GM12878 (cell line): ENCODE results near the gene SBNO2. TPM values are rescaled to one million over a fixed set of nuclear protein-coding genes. Genes with fewer than 3 reads are reported as not detected.

Source experiments
- ATAC-seq: fragments of 200-7000 bp; cut with Tn5 transposase; 3 replicates; pipeline ENCODE4 v1.9.1; 2020; ENCODE audit warnings: mild to moderate bottlenecking, moderate library complexity
- BruUV-seq: library from RNA; stranded (reverse); fragments of 400-500 nt; replicated peaks from 2 replicates; lab custom pipeline; 2021; lab: Mats Ljungman, UMichigan
- CTCF ChIA-PET: fragments of 300-600 bp; sonication (Branson Sonifier 250); formaldehyde crosslinking; extraction: SDS; loops from one replicate; lab custom pipeline; 2021; ENCODE audit warnings: inconsistent platforms; lab: Yijun Ruan, JAX
- POLR2A ChIA-PET: fragments of 350-600 bp; formaldehyde crosslinking; extraction: SDS; loops from one replicate; lab custom pipeline; 2021; ENCODE audit warnings: inconsistent platforms; lab: Charles Lee
- RAD21 ChIA-PET: fragments of 300-600 bp; sonication (Branson Sonifier 250); formaldehyde crosslinking; loops from one replicate; lab custom pipeline; 2023; ENCODE audit warnings: antibody characterized with exemption; ENCODE audit not compliant: unreplicated experiment; lab: Charles Lee
- SMC1A ChIA-PET: fragments of 300-600 bp; sonication (Branson Sonifier 250); formaldehyde crosslinking; loops from one replicate; lab custom pipeline; 2023; ENCODE audit not compliant: unreplicated experiment, uncharacterized antibody; lab: Charles Lee
- DNase-seq: peaks from one replicate; pipeline ENCODE4 v3.0.0-alpha.2; 2011; ENCODE audit warnings: low read depth, low spot score
- FAIRE-seq: peaks from 3 replicates; lab custom pipeline; 2011; peaks lifted over from hg19 to GRCh38; lab: Jason Lieb, UNC
- H2AFZ ChIP-seq: 2 replicates; pipeline ENCODE4 v1.6.0; 2011; ENCODE audit warnings: low read depth, low read length, control low read depth; ENCODE audit not compliant: control insufficient read depth
- H3K27ac ChIP-seq: 2 replicates; pipeline ENCODE4 v1.5.1; 2011; ENCODE audit warnings: control low read depth; ENCODE audit not compliant: control insufficient read depth, insufficient read depth
- H3K27me3 ChIP-seq, 2 experiments: replicated peaks in 1 of 2; 2 replicates each; pipeline versions ENCODE4 v1.6.0 to v1.6.1; 2011; ENCODE audit warnings: low read length in 1 of 2; ENCODE audit not compliant: control insufficient read depth in 2 of 2, insufficient read depth in 2 of 2
- H3K36me3 ChIP-seq, 2 experiments: 2 replicates each; pipeline ENCODE4 v1.5.1; 2011; ENCODE audit warnings: low read length in 1 of 2; ENCODE audit not compliant: control insufficient read depth in 2 of 2, insufficient read depth in 2 of 2
- H3K4me1 ChIP-seq: 2 replicates; pipeline ENCODE4 v1.6.1; 2011; ENCODE audit warnings: mild to moderate bottlenecking, low read length, moderate library complexity, mixed read lengths; ENCODE audit not compliant: control insufficient read depth, insufficient read depth
- H3K4me2 ChIP-seq: 2 replicates; pipeline ENCODE4 v1.6.0; 2011; ENCODE audit warnings: control low read depth; ENCODE audit not compliant: control insufficient read depth, insufficient read depth
- H3K4me3 ChIP-seq: fragments of 200-600 bp; sonication (generic); 2 replicates; pipeline ENCODE4 v1.5.1; 2016
- H3K79me2 ChIP-seq: 2 replicates; pipeline ENCODE4 v1.6.0; 2011; ENCODE audit warnings: low read length; ENCODE audit not compliant: control insufficient read depth, insufficient read depth
- H3K9ac ChIP-seq: 2 replicates; pipeline ENCODE4 v1.8.0; 2011; ENCODE audit warnings: low read length, control low read depth, mixed read lengths; ENCODE audit not compliant: control insufficient read depth, insufficient read depth
- H3K9me3 ChIP-seq: replicated peaks from 3 replicates; pipeline ENCODE4 v1.5.1; 2011; ENCODE audit warnings: mild to moderate bottlenecking, low read length; ENCODE audit not compliant: control insufficient read depth, insufficient read depth
- H4K20me1 ChIP-seq: 2 replicates; pipeline ENCODE4 v1.6.0; 2011; ENCODE audit not compliant: control insufficient read depth, insufficient read depth
- ATF3 ChIP-seq: IDR thresholded peaks from 2 replicates; pipeline ENCODE4 v1.6.1; 2011; ENCODE audit warnings: low read depth, mild to moderate bottlenecking, low read length, moderate library complexity, borderline replicate concordance; ENCODE audit errors: extremely low read depth
- CBX5 ChIP-seq: sonication (generic); IDR thresholded peaks from 2 replicates; pipeline ENCODE4 v1.6.1; 2016; ENCODE audit warnings: low read depth, moderate library complexity, mild to moderate bottlenecking, inconsistent platforms
- CEBPB ChIP-seq, 2 experiments: fragments of 150-350 bp in 1 of 2; IDR thresholded peaks; 2 replicates each; pipeline ENCODE4 v1.6.1; 2012 to 2014; ENCODE audit warnings: low read depth in 2 of 2, low read length in 2 of 2, borderline replicate concordance in 1 of 2, inconsistent platforms in 1 of 2
- DPF2 ChIP-seq: fragments of 450-650 bp; IDR thresholded peaks from 2 replicates; pipeline ENCODE4 v1.6.1; 2017; ENCODE audit warnings: mild to moderate bottlenecking
- GABPA ChIP-seq: IDR thresholded peaks from 2 replicates; pipeline ENCODE4 v1.6.1; 2014; ENCODE audit warnings: antibody characterized with exemption, low read depth, mild to moderate bottlenecking, inconsistent platforms
- GATAD2B ChIP-seq: fragments of 450-650 bp; conservative IDR thresholded peaks from 2 replicates; pipeline ENCODE4 v1.6.1; 2017; ENCODE audit warnings: low read depth, mild to moderate bottlenecking, moderate library complexity
- MAX ChIP-seq: IDR thresholded peaks from 2 replicates; pipeline ENCODE4 v1.6.1; 2012; ENCODE audit warnings: low read depth, low read length, improper control_type of control experiment
- NFYA ChIP-seq: IDR thresholded peaks from 2 replicates; pipeline ENCODE4 v1.6.1; 2011; ENCODE audit warnings: low read depth, mild to moderate bottlenecking, low read length, improper control_type of control experiment, borderline replicate concordance
- NR2F1 ChIP-seq: fragments of 450-650 bp; conservative IDR thresholded peaks from 2 replicates; pipeline ENCODE4 v1.6.1; 2017; ENCODE audit warnings: mild to moderate bottlenecking
- PBX3 ChIP-seq: IDR thresholded peaks from 2 replicates; pipeline ENCODE4 v1.6.1; 2011; ENCODE audit warnings: mild to moderate bottlenecking, low read depth, low read length, moderate library complexity; ENCODE audit not compliant: insufficient replicate concordance
- PML ChIP-seq: IDR thresholded peaks from 2 replicates; pipeline ENCODE4 v1.6.1; 2012; ENCODE audit warnings: low read length, inconsistent platforms
- POLR2A ChIP-seq: IDR thresholded peaks from 2 replicates; pipeline ENCODE4 v1.6.1; 2011; ENCODE audit warnings: low read depth, mild to moderate bottlenecking, low read length
- POU2F2 ChIP-seq: IDR thresholded peaks from 3 replicates; pipeline ENCODE4 v1.6.1; 2011; ENCODE audit warnings: low read depth, mild to moderate bottlenecking, low read length, borderline replicate concordance
- SMAD5 ChIP-seq: IDR thresholded peaks from 2 replicates; pipeline ENCODE4 v1.6.1; 2016; ENCODE audit warnings: antibody characterized with exemption, low read depth
- SPI1 ChIP-seq: IDR thresholded peaks from 2 replicates; pipeline ENCODE4 v1.6.1; 2011; ENCODE audit warnings: low read depth, mild to moderate bottlenecking, low read length, moderate library complexity, borderline replicate concordance; ENCODE audit not compliant: insufficient read depth
- SRF ChIP-seq, 2 experiments: IDR thresholded peaks; 2 replicates each; pipeline ENCODE4 v1.6.1; 2011; ENCODE audit warnings: low read depth in 2 of 2, low read length in 2 of 2, mild to moderate bottlenecking in 1 of 2, moderate library complexity in 1 of 2
- TCF7 ChIP-seq: IDR thresholded peaks from 2 replicates; pipeline ENCODE4 v1.6.1; 2014; ENCODE audit warnings: antibody characterized with exemption, borderline replicate concordance
- ZBTB11 ChIP-seq: fragments of 450-650 bp; formaldehyde crosslinking; IDR thresholded peaks from 2 replicates; pipeline ENCODE4 v1.5.0; 2022; ENCODE audit warnings: mild to moderate bottlenecking, missing genetic modification characterization
- ZNF217 ChIP-seq: fragments of 450-650 bp; IDR thresholded peaks from 2 replicates; pipeline ENCODE4 v1.6.1; 2017; ENCODE audit warnings: antibody characterized with exemption, mild to moderate bottlenecking
- ZNF274 ChIP-seq: IDR thresholded peaks from one replicate; pipeline ENCODE4 v1.8.0; 2011; ENCODE audit not compliant: insufficient read length, insufficient read depth
- WGBS: methylation state at CpG from one replicate; pipeline ENCODE4 v1.1.6; 2016; ENCODE audit warnings: low lambda C conversion rate; ENCODE audit not compliant: insufficient replicate concordance, insufficient coverage; ENCODE audit errors: missing lambda C conversion rate; 5-methylcytosine and 5-hydroxymethylcytosine counted together
- in situ Hi-C: fragments of 300-500 bp; cut with MboI; formaldehyde crosslinking; loops from 9 replicates; pipeline ENCODE4 v1.14.3; 2018; ENCODE audit warnings: mixed read lengths
- intact Hi-C: fragments of 100-400 bp; cut with micrococcal nuclease; formaldehyde crosslinking; loops from one replicate; pipeline ENCODE4 v1.14.2; 2022; ENCODE audit not compliant: unreplicated experiment
- polyA plus RNA-seq, 11 experiments: library from polyadenylated mRNA; depleted of rRNA in 4 of 11; unstranded in 6 of 11; stranded (reverse) in 5 of 11; fragments of >200 nt; fragmentation: Nextera tagmentation in 4 of 11; fragmentation: Illumina TruSeq in 1 of 11; extraction: Ambion mirVana in 4 of 11; extraction: Trizol in 1 of 11; gene quantifications; 1 replicate in 1 of 11; 2 replicates in 10 of 11; pipeline versions ENCODE4 v1.2.1 to v1.2.3, GENCODE V29; 2011 to 2016; ENCODE audit warnings: inconsistent platforms in 2 of 11, missing spikeins in 2 of 11, low read depth in 1 of 11
- total RNA-seq, 4 experiments: library from RNA; depleted of rRNA in 3 of 4; stranded (reverse); fragments of >200 nt in 3 of 4; fragmentation: Illumina TruSeq in 1 of 4; extraction: Trizol in 1 of 4; gene quantifications; 2 replicates each; pipeline versions ENCODE4 v1.2.1 to v1.2.3, GENCODE V29; 2013 to 2021

The SBNO2 gene
- total and polyA plus RNA-seq, 10 of the 15 experiments (the other 5 are each of a cell fraction or from before 2014, with no cell fraction given) = 0.08 to 44.6 (median 5.4) TPM

GRCh38 chr19:1116726-1117581 is 57.1 kb downstream of the SBNO2 start:
- no peak overlapping the region for H3K9ac ChIP-seq
- no peaks in the 10 kb centered on the region for H4K20me1 ChIP-seq
- intact Hi-C loops (no loop called here), in situ Hi-C loops (no loop called here)
- no TSS peak for BruUV-seq
- ATAC-seq (no peak), DNase-seq (no peak), FAIRE-seq (no peak)
- no peak overlapping the region for H3K4me3 ChIP-seq
- H3K4me2 ChIP-seq = no peak overlapping the region
- H2AFZ ChIP-seq = no peak overlapping the region
- no peaks in the 10 kb centered on the region for H3K79me2 ChIP-seq
- RAD21 ChIA-PET = no interaction called here
- CTCF ChIA-PET = no interaction called here
- peaks cover 0 to 31% of the 10 kb centered on the region in 2 experiments; a peak in 3 of 4 replicates for H3K36me3 ChIP-seq
- no peak overlapping the region for H3K27ac ChIP-seq
- SMC1A ChIA-PET = no interaction called here
- no peaks in the 10 kb centered on the region for H3K9me3 ChIP-seq
- H3K4me1 ChIP-seq = 0 out of 2 replicates have a peak, but pooled peaks cover 3% of the 10 kb centered on the region
- TF ChIP-seq ZBTB11 (CRISPR knock-in tag) = no peak
- TF ChIP-seq SMAD5 = no peak
- no peak for TF ChIP-seq ZNF217
- TF ChIP-seq PML = no peak
- no peak for TF ChIP-seq NR2F1
- no peak for TF ChIP-seq POU2F2
- no peak for TF ChIP-seq ZNF274
- no peak; the same call in none of the 2 replicates for TF ChIP-seq POLR2A
- no peak for TF ChIP-seq SPI1
- TF ChIP-seq TCF7 = no peak
- no peak for TF ChIP-seq NFYA
- TF ChIP-seq PBX3 = no peak
- TF ChIP-seq ATF3 = no peak
- no peak for TF ChIP-seq GABPA
- no peak for TF ChIP-seq DPF2
- TF ChIP-seq GATAD2B = no peak
- no peak for TF ChIP-seq CEBPB (IDR thresholded peaks at IDR 0.05; ENCODE audit: borderline replicate concordance in 1 of 2, low read depth in 2 of 2, low read length in 2 of 2)
- TF ChIP-seq MAX = no peak
- TF ChIP-seq CBX5 = no peak
- TF ChIP-seq SRF (IDR thresholded peaks at IDR 0.05; ENCODE audit: low read depth in 2 of 2, low read length in 2 of 2) = no peak
- POLR2A ChIA-PET = no interaction called here
- no peaks in the 10 kb centered on the region for H3K27me3 ChIP-seq
- 94% methylated on average over 48 of the region's 52 CpGs for WGBS
